ENCODE measurements around the gene SNX22. TPM values are rescaled to one million over a fixed set of nuclear protein-coding genes. Genes with fewer than 3 reads are reported as not detected.
A peak's percentile ranks its signal among the peaks of the same experiment; 100 is the strongest.

Gene SNX22
- total RNA-seq, 6 experiments from 2014 or later, result 0.43 to 4.2 (median 1.6) TPM

- TF ChIP-seq POLR2A (IDR thresholded peaks at IDR 0.05), result no peak
- TF ChIP-seq, protein P1, sequence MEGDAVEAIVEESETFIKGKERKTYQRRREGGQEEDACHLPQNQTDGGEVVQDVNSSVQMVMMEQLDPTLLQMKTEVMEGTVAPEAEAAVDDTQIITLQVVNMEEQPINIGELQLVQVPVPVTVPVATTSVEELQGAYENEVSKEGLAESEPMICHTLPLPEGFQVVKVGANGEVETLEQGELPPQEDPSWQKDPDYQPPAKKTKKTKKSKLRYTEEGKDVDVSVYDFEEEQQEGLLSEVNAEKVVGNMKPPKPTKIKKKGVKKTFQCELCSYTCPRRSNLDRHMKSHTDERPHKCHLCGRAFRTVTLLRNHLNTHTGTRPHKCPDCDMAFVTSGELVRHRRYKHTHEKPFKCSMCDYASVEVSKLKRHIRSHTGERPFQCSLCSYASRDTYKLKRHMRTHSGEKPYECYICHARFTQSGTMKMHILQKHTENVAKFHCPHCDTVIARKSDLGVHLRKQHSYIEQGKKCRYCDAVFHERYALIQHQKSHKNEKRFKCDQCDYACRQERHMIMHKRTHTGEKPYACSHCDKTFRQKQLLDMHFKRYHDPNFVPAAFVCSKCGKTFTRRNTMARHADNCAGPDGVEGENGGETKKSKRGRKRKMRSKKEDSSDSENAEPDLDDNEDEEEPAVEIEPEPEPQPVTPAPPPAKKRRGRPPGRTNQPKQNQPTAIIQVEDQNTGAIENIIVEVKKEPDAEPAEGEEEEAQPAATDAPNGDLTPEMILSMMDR (IDR thresholded peaks at IDR 0.05), result no peak
- Histone ChIP-seq H3K27me3 (no peaks in the 10 kb centered on the region), H3K4me1 (peaks cover 0 to 14% (median 2%) of the 10 kb centered on the region in 4 donors), H3K9me3 (no peaks in the 10 kb centered on the region), H3K36me3 (peaks cover 0 to 13% (median 4%) of the 10 kb centered on the region in 4 donors), H3K4me3 (no peak overlapping the region), H3K27ac (no peak overlapping the region)
- DNase-seq (peak in 1 of 3 donors; percentile 46), ATAC-seq (no peak)
- intact Hi-C loops (cut with DNase I), result no loop called here
- 38% methylated on average over 3 of the region's 26 CpGs for WGBS (ENCODE audit: insufficient coverage, low coverage, low lambda C conversion rate, missing lambda C conversion rate)
Observed at GRCh38 chr15:64146885-64147681, 4.4 kb upstream of the SNX22 start.

DNA sequence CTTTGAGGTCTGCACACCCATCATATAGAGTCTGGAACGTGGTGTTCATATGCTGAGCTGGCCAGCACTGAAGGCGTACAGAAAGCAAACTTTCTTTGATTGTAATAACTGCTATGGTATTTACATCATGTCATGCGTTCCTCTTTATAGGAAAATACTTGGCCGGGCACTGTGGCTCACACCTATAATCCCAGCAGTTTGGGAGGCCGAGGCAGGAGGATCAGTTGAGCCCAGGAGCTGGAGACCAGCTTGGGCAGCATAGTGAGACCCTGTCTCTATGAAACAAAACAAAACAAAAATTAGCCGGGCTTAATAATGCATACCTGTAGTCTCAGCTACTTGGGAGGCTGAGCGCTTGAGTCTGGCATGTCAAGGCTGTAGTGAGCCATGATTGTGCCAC, 3.4 kb upstream of the SNX22 start:
- no peaks in the 10 kb centered on the region for H3K27me3 ChIP-seq
- H3K36me3 ChIP-seq, result peaks cover 0 to 10% (median 4%) of the 10 kb centered on the region in 4 donors
- intact Hi-C loops (cut with DNase I), result no loop called here
- 88% methylated on average over 7 of the region's 7 CpGs for WGBS (ENCODE audit: insufficient coverage, low coverage, low lambda C conversion rate, missing lambda C conversion rate)
- no peaks in the 10 kb centered on the region for H3K9me3 ChIP-seq
- no peak overlapping the region for H3K4me3 ChIP-seq
- DNase-seq, result no peak
- H3K27ac ChIP-seq, result no peak overlapping the region
- H3K4me1 ChIP-seq, result peaks cover 0 to 19% (median 4%) of the 10 kb centered on the region in 4 donors
- ATAC-seq, result no peak
- TF ChIP-seq, protein P1 (IDR thresholded peaks at IDR 0.05), result no peak
- TF ChIP-seq POLR2A (IDR thresholded peaks at IDR 0.05), result no peak

DNA sequence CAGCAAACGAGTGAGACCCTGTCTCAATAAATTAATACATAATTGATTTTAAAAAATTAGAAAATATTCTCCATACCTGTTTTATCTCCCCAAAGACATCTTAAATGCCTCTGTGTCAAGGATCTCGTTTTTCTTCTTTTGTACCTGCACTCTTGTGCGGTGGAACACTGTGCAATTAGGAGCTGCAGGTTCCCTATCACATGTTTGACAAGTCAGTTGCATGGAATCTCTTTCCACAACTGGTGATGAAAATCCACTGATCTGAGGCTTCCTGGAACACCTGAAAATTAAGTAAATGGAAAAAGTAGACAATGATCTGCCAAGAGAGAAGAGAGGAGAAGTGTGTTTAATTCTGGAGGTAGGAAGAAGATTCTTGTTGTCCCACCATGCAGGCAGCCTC, 3.0 kb upstream of the SNX22 start:
- H3K27ac ChIP-seq, result no peak overlapping the region
- H3K4me3 ChIP-seq, result no peak overlapping the region
- intact Hi-C loops (cut with DNase I), result no loop called here
- peaks cover 0 to 6% (median 3%) of the 10 kb centered on the region in 4 donors for H3K36me3 ChIP-seq
- ATAC-seq (no peak), DNase-seq (no peak)
- H3K27me3 ChIP-seq, result no peaks in the 10 kb centered on the region
- H3K4me1 ChIP-seq, result peaks cover 0 to 22% (median 4%) of the 10 kb centered on the region in 4 donors
- no peak for TF ChIP-seq POLR2A (IDR thresholded peaks at IDR 0.05)
- TF ChIP-seq, protein P1 (IDR thresholded peaks at IDR 0.05), result no peak
- no peaks in the 10 kb centered on the region for H3K9me3 ChIP-seq
- 77% methylated on average over 3 of the region's 3 CpGs for WGBS (ENCODE audit: insufficient coverage, low coverage, low lambda C conversion rate, missing lambda C conversion rate)

- Histone ChIP-seq H3K4me3 (no peak overlapping the region), H3K36me3 (peaks cover 0 to 5% (median under 1%) of the 10 kb centered on the region in 4 donors), H3K9me3 (no peaks in the 10 kb centered on the region), H3K27ac (no peak overlapping the region), H3K4me1 (peaks cover 0 to 22% (median 4%) of the 10 kb centered on the region in 4 donors), H3K27me3 (no peaks in the 10 kb centered on the region)
- ATAC-seq, result no peak
- intact Hi-C loops (cut with DNase I), result no loop called here
- peak in 1 of 3 donors; percentile 42 for DNase-seq
- no peak for TF ChIP-seq POLR2A (IDR thresholded peaks at IDR 0.05)
- TF ChIP-seq, protein P1 (IDR thresholded peaks at IDR 0.05), result peak in 2 of 4 donors; percentile 25 to 41
Observed at GRCh38 chr15:64149424-64149823, 2.1 kb upstream of the SNX22 start.

Data from right lobe of liver (tissue), 6 donors.